Effector memory CD4-positive, alpha-beta T cell (primary cell): ENCODE data around the gene RASA4B.

Source experiments
- DNase-seq, 3 donors: peaks; one replicate each; pipeline ENCODE4 v3.0.0-alpha.2; 2020
- H3K27ac ChIP-seq: 2 replicates; pipeline ENCODE4 v1.7.0; 2013; ENCODE audit warnings: mild to moderate bottlenecking, low read length, moderate library complexity; ENCODE audit not compliant: insufficient read depth, poor library complexity, severe bottlenecking
- H3K27me3 ChIP-seq: replicated peaks from 2 replicates; pipeline ENCODE4 v1.7.0; 2013; ENCODE audit warnings: mild to moderate bottlenecking, low read length; ENCODE audit not compliant: insufficient read depth, control insufficient read depth, poor library complexity, severe bottlenecking
- H3K36me3 ChIP-seq: 2 replicates; pipeline ENCODE4 v1.7.0; 2013; ENCODE audit warnings: mild to moderate bottlenecking, low read length, moderate library complexity; ENCODE audit not compliant: control insufficient read depth, insufficient read depth
- H3K4me1 ChIP-seq: 2 replicates; pipeline ENCODE4 v1.7.0; 2013; ENCODE audit warnings: low read length, mild to moderate bottlenecking; ENCODE audit not compliant: control insufficient read depth, insufficient read depth, poor library complexity, severe bottlenecking
- H3K4me3 ChIP-seq: 2 replicates; pipeline ENCODE4 v1.7.0; 2013; ENCODE audit warnings: low read length, low read depth, mild to moderate bottlenecking; ENCODE audit not compliant: insufficient read depth, poor library complexity, severe bottlenecking
- H3K9me3 ChIP-seq: 2 replicates; pipeline ENCODE4 v1.7.0; 2013; ENCODE audit warnings: mild to moderate bottlenecking, low read length, moderate library complexity; ENCODE audit not compliant: control insufficient read depth

The RASA4B gene

DNA sequence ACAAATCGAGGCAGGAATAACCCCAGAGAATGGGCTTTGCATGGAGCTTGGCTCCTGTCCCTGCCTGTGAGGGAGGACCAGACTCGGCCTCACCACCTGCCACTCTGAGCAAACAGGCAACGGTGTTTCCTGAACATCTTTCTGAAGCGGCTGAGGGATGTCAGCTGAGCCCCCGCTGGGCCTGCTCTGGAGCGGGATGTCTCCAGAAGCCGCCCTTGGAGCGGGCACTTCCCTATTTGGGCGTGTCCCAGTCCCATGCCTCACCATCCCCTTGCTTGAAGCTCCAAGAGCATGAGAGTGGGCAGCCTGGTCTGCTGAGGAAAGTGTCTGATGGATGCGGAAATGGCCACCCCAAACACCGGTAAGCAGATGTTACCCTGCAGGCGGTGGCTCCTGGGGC is 63.1 kb downstream of the RASA4B start:
- no peak overlapping the region for H3K27ac ChIP-seq
- DNase-seq = no peak
- H3K36me3 ChIP-seq = peaks cover 27% of the 10 kb centered on the region

DNA sequence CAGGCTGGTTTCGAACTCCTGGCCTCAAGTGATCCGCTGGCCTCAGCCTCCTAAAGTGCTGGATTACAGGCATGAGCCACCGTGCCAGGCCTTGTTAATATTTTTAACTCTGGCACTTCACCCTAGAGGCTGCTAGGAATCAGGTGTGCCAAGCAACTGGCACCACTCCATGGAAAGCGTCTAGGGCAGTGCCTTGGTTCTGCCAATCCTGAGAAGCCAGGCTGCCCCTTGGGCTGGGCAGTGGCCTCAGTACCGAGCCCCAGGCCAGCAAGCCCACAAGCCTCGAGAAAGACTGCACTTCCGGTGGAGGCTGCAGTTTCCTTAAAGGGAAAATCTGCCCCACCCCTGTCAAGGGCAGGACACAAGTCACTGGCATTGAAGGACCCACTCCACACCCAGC is 64.3 kb downstream of the RASA4B start:
- no peak overlapping the region for H3K4me3 ChIP-seq
- H3K36me3 ChIP-seq = peaks cover 20% of the 10 kb centered on the region
- no peaks in the 10 kb centered on the region for H3K27me3 ChIP-seq
- DNase-seq = no peak
- no peaks in the 10 kb centered on the region for H3K4me1 ChIP-seq
- no peak overlapping the region for H3K27ac ChIP-seq
- no peaks in the 10 kb centered on the region for H3K9me3 ChIP-seq

More for the DNA sequence above, 63.1 kb downstream of the RASA4B start:
- Histone ChIP-seq H3K4me1 (no peaks in the 10 kb centered on the region), H3K27me3 (no peaks in the 10 kb centered on the region), H3K9me3 (no peaks in the 10 kb centered on the region), H3K4me3 (no peak overlapping the region)

DNA sequence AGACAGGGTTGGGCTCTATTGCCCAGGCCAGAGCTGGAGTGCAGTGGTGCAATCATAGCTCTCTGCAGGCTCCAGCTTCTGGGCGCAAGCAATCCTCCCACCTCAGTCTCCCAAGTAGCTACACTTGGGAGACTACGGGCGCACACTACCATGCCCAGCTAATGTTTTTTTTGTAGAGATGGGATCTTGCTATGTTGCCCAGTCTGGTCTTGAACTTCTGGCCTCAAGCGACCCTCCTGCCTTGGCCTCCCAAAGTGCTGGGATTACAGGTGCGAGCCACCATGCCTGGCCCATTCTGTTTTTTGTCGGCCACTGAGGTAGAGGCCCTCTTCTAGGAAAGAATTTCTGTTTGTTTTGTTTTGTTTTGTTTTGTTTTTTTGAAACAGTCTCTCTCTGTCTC is 65.1 kb downstream of the RASA4B start:
- no peak for DNase-seq
- Histone ChIP-seq H3K9me3 (no peaks in the 10 kb centered on the region), H3K4me1 (no peaks in the 10 kb centered on the region), H3K4me3 (no peak overlapping the region), H3K27ac (no peak overlapping the region), H3K27me3 (no peaks in the 10 kb centered on the region), H3K36me3 (peaks cover 16% of the 10 kb centered on the region)

DNA sequence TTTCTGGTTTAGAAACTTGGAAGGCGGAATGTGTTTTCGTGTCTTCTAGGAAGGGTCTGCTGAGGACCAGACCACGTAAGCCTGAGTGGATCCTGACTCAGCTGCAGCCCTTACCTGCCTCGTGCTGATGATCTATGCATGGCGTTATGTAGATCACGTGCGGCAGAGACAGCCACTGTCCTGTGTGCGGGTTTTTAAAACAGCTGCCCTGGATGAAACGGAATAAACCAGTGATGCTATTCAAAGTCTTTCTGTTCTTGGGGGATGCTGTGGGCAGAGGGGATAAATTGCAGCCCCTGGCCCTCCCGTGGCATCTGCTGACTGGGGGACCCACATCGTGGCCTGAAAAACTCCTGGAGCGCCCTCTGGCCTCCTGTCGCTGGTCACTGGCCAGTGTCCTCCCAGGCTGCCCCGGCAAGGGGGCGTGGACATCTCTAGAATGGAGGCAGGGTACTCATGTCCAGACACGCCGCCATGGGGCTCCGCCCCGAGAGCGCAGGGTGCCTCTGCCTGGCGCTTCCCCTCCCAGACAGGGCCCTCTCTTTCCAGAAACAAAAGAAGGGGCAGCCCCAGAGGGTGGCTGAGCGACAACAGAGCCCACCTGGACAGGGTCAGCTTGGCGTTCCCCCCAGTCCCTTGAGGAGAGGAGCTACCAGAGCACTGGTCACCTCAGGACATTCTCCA is 66.1 kb downstream of the RASA4B start:
- Histone ChIP-seq H3K4me1 (no peaks in the 10 kb centered on the region), H3K36me3 (peaks cover 17% of the 10 kb centered on the region), H3K27me3 (no peaks in the 10 kb centered on the region), H3K4me3 (no peak overlapping the region), H3K27ac (no peak overlapping the region), H3K9me3 (no peaks in the 10 kb centered on the region)
- DNase-seq = no peak

DNA sequence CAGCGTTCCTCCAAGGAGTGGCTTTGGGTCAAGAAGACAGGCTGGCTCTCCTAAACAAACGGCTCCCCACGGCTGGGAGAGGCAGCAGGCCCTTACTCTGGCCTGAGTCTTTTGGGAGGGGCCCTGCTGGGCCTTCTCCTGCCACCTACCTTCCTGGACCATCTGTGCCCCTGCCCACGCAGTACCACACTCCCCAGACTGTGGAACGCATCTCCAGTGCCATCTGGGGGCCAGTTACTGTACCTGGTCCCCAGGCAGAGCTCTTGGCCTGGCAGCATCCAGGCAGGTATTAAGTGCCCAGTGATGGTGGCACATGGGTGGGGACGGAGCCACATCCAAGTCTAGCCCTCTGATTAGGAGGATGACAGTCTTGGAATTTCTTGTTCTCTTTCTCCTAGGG is 67.3 kb downstream of the RASA4B start:
- Histone ChIP-seq H3K4me3 (no peak overlapping the region), H3K27me3 (no peaks in the 10 kb centered on the region), H3K9me3 (no peaks in the 10 kb centered on the region), H3K36me3 (peaks cover 17% of the 10 kb centered on the region), H3K27ac (no peak overlapping the region), H3K4me1 (no peaks in the 10 kb centered on the region)
- DNase-seq = peak in 2 of 3 donors; percentile 25

DNA sequence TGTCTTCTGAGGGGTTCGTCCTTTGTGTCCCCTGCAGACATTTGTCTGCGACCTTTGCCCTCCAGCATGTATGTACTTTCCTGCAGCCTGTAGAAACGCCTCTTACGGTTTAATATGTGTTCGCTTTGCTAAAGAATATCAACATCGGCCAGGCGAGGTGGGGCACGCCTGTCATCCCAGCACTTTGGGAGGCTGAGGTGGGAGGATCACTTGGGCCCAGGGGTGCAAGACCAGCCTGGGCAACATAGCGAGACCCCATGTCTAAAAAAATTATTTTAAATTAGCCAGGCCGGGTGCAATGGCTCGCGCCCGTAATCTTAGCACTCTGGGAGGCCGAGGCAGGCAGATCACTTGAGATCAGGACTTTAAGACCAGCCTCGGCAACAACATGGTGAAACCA is 68.4 kb downstream of the RASA4B start:
- Histone ChIP-seq H3K4me3 (no peak overlapping the region), H3K4me1 (no peaks in the 10 kb centered on the region), H3K36me3 (peaks cover 21% of the 10 kb centered on the region), H3K27me3 (no peaks in the 10 kb centered on the region), H3K27ac (no peak overlapping the region), H3K9me3 (no peaks in the 10 kb centered on the region)
- no peak for DNase-seq

DNA sequence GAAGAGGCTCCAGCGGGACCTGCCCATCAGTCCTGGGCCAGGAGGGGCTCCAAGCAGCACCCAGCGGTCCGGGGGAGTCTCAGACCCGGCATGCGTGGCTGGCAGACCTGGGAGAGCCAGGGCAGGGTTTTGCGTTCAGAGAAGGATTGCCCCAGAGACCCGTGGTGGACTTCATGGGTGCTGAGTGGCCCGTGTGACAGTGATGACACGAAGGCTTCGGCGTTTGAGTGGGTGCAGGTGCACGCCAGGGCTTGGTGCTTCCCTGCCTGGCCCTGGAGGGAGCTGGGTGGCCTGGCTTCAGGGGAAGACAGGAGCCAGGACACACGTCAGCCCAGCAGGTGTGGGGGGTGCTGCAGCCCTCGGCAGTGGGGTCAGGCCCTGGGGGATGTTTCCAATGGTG is 70.3 kb downstream of the RASA4B start:
- Histone ChIP-seq H3K4me1 (no peaks in the 10 kb centered on the region), H3K36me3 (peaks cover 21% of the 10 kb centered on the region), H3K27ac (no peak overlapping the region), H3K9me3 (no peaks in the 10 kb centered on the region), H3K4me3 (no peak overlapping the region), H3K27me3 (no peaks in the 10 kb centered on the region)
- DNase-seq = no peak

DNA sequence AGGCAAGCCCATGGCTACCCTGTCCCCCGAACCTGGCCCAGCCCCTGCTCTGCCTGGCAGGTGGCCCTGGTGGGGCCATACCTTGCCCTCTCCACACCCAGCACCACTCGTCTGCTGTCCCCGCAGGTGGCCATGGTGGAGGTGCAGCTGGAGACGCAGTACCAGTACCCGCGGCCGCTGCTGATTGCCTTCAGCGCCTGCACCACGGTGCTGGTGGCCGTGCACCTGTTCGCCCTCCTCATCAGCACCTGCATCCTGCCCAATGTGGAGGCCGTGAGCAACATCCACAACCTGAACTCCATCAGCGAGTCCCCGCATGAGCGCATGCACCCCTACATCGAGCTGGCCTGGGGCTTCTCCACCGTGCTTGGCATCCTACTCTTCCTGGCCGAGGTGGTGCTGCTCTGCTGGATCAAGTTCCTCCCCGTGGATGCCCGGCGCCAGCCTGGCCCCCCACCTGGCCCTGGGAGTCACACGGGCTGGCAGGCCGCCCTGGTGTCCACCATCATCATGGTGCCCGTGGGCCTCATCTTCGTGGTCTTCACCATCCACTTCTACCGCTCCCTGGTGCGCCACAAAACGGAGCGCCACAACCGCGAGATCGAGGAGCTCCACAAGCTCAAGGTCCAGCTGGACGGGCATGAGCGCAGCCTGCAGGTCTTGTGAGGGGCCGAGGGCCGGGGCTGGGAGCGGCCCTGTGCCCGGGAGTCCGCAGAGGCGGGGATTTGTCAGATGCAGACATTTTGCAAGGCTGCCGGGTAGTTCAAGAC is 71.0 kb downstream of the RASA4B start:
- Histone ChIP-seq H3K4me3 (no peak overlapping the region), H3K27me3 (no peaks in the 10 kb centered on the region), H3K9me3 (no peaks in the 10 kb centered on the region), H3K36me3 (peaks cover 24% of the 10 kb centered on the region), H3K4me1 (no peaks in the 10 kb centered on the region), H3K27ac (no peak overlapping the region)
- DNase-seq = no peak

DNA sequence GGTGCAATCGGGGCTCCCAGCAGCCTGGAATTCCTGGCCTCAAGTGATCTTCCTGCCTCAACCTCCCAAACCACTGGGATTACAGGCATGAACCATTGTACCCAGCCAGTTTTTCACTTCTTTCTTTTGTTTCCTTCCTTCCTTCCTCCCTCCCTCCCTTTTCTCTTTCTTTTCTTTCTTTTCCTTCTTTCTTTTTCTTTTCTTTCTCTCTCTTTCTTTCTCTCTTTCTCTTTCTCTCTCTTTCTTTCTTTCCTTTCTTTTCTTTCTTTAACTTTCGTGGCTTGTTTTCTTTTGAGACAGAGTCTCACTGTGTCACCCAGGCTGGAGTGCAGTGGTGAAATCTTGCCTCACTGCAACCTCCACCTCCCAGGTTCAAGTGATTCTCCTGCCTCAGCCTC is 71.9 kb downstream of the RASA4B start:
- no peaks in the 10 kb centered on the region for H3K9me3 ChIP-seq
- H3K4me1 ChIP-seq = no peaks in the 10 kb centered on the region
- no peaks in the 10 kb centered on the region for H3K27me3 ChIP-seq
- H3K27ac ChIP-seq = no peak overlapping the region
- DNase-seq = no peak
- peaks cover 24% of the 10 kb centered on the region for H3K36me3 ChIP-seq
- H3K4me3 ChIP-seq = no peak overlapping the region

DNA sequence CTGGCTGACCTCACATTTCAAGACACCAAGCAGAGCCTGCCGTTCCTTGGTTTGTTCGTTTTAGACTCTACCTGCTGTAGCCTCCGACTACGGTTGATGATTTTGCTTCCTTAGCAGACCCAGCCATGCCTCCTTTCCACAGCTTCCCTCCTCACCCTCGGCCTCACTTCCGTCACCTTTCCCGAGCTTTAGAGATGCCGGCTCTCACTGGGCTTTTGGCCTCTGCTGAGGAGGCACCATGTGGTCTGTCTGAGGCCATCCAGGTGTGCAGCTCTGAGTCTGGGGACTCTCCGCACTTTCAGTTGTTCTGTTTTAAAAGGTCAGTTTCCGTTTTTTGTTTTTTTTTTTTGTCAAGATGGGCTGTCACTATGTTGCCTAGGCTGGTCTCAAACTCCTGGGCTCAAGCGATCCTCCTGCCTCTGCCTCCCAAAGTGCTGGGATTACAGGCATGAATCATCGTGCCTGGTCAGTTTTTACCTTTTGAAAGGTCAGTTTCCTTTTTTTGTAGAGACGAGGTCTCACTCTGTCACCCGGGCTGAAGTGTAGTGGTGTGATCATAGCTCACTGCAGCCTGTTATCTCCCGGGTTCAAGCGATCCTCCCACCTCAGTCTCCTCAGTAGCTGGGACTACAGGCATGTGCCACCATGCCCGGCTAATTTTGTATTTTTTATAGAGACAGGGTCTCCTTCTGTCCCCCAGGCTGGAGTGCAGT is 72.5 kb downstream of the RASA4B start:
- Histone ChIP-seq H3K36me3 (peaks cover 27% of the 10 kb centered on the region), H3K4me1 (no peaks in the 10 kb centered on the region), H3K27me3 (no peaks in the 10 kb centered on the region), H3K27ac (no peak overlapping the region), H3K9me3 (no peaks in the 10 kb centered on the region), H3K4me3 (no peak overlapping the region)
- DNase-seq = no peak
